ENCODE results near the gene C12orf42. TPM values are rescaled to one million over a fixed set of nuclear protein-coding genes. Genes with fewer than 3 reads are reported as not detected.

Gene C12orf42
- total RNA-seq, 1 donor from 2014 or later, result not detected

DNA sequence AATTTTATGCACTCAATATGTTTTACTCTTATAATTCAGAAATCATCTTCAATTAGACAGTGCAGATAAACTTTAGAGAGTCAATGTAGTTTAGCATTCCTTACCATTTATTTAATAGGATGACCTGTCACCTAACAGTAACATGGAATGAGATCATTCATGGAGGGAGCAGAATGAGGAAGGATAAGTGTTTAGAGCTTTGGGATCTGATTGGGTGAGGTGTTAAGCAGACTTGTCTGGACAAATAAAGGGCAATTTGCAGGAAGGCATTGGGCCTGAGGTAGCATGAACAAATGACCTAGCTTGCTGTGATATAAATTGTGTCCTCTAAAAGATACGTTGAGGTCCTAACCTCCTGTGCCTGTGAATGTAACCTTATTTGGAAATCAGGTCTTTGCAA, 187.4 kb downstream of the C12orf42 start:
- no peak for ATAC-seq
- intact Hi-C loops (cut with micrococcal nuclease), result no loop called here

DNA sequence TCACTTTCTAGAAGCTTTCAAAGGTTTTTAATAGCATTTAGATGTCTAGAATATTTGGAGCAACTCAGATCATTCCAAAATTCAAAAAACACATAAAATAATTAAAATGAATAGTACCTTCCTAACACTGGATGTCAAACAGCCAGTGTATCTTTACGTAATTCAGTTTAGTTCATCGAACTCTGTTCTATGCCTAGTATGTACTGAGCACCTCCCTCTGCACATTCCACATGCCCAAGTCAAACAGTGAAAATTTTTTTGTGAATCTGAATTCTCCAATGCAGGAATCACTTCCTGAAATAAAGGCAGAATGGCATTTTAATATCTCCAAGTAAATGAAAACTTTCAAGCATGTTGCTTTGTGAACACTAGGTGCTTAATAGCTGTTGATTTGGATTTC, 192.3 kb downstream of the C12orf42 start:
- ATAC-seq, result no peak

More for the DNA sequence above, 187.4 kb downstream of the C12orf42 start:
- DNase-seq, result no peak

DNA sequence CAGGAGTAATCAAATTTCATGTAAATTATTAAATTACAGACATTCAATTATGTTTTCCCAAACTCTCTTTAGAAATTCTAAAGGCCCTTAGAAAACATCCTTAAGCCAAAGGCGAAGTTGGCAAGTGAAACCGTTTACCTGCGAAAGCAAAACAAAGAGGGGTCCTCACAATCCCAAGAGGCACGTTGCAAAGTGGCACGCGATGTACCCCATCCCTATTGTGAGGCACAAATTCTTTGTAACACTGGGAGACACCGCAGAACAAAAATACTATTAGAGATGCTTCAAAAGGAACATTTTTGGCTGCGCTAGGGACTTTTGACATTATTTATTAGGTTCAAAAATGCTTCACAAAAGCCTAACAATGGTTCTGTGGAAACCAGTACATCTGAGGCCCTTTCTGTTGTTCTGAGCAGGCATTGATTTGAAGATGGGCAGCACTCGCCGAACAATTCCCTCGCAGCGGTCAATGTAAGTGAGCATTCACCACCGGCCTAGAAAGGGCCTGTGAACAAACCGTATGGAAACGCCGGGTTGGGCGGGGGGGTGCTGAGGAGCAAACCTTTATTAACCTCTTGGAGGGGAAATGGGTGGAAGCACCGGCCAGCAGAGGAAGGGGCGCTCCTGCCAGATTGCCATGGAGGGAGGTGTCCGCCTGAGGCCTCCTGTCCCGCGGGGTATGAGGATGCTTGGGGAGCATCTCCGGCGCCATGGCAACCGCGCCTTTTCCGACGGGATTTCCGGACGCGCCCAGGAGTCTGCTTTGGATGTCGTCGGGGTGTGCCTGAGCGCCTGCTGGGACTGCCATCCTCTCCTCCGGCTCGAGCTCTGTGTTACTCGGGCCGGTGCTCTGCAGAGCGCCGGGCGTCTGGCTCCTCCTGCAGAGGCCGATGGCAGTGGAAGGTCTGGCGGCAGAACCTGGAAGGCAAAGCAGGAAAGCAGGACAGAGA, 193.9 kb downstream of the C12orf42 start:
- intact Hi-C loops (cut with micrococcal nuclease), result no loop called here
- ATAC-seq (no peak), DNase-seq (peak; percentile 22)

More for the DNA sequence above, 192.3 kb downstream of the C12orf42 start:
- intact Hi-C loops (cut with micrococcal nuclease), result no loop called here
- DNase-seq, result no peak

- ATAC-seq, result no peak
- intact Hi-C loops (cut with micrococcal nuclease), result no loop called here
- DNase-seq, result no peak
Observed at GRCh38 chr12:103288016-103288415, 207.8 kb downstream of the C12orf42 start.

DNA sequence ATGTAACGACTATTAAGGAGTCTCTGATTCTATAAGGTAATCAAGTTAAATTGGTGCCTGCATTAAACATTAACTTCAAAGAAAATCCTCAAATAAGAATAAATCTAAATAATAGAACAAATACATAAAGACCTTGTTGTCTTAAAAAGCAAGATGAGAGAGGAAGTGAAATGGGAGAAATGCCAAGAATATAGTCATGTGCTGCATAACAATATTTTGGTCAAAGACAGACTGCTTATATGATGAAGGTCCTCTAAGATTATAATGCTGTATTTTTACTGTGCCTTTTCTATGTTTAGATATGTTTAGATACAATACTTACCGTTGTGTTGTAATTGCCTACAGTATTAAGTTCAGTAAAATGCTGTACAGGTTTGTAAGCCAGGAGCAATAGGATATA, 213.6 kb downstream of the C12orf42 start:
- intact Hi-C loops (cut with micrococcal nuclease), result no loop called here
- no peak for DNase-seq
- no peak for ATAC-seq

DNA sequence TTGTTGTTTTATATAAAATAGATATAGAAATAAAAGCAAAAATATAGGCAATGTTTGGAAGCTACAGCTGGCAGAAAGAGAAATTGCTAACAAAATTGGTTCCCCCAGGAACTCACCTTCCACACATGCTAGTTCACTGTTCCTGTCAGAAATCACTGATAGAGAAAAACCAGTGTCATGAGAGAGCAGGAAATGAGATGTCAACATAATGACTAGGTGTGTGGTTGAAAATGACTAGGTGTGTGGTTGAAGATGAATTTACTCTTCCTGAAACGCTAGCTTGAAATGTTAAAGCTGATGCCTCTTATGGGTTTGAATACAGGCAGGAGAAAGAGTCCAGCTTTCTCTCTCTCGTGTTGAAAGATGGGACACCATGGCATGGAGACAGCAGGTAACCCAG, 216.3 kb downstream of the C12orf42 start:
- DNase-seq (no peak), ATAC-seq (no peak)
- intact Hi-C loops (cut with micrococcal nuclease), result loop anchor here (5.0 kb wide), 1 partner anchor 132 kb away; no protein-coding TSS in a partner anchor

- ATAC-seq, result no peak
- intact Hi-C loops (cut with micrococcal nuclease), result loop anchor here (5.0 kb wide), 1 partner anchor 131 kb away; no protein-coding TSS in a partner anchor
- no peak for DNase-seq
Observed at GRCh38 chr12:103278329-103278728, 217.4 kb downstream of the C12orf42 start.

DNA sequence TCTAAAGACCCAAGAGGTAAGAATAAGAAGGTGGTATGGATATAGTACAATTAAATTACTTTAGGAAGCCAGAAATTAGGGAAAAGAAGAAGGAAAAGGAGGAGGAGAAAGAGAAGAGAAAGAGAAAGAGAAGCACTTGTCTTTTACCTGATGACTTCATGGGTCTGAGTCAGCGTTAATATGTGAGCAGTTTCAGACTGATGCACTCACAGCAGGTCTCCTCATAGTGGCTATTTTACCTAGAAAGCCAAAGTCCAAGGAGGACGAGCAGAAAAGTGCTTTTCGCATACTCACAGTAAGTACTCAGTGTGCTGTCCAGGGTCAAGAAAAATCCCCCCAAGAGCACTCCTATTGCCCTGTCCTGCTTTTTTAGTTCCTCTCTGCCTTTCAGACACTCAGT, 222.1 kb downstream of the C12orf42 start:
- DNase-seq (no peak), ATAC-seq (no peak)
- intact Hi-C loops (cut with micrococcal nuclease), result no loop called here

DNA sequence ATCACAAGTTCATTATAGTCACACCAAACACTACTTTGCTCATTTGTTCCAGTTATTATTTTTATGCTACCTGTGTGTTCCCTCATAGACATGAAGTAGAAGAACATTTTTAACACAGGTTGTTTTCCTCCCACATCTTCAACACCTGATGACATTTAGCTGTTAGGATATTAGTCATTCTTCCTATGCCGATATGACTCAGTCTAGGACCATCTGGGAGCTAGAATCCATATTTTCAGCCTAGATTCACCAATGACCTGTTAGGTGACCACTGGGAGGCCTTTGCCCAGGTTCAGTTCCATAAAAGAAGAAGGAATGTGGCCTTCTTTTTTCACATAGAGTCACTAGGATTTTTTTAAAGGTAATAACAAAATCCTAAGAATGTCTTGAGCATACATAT, 222.8 kb downstream of the C12orf42 start:
- ATAC-seq (no peak), DNase-seq (no peak)
- intact Hi-C loops (cut with micrococcal nuclease), result no loop called here

DNA sequence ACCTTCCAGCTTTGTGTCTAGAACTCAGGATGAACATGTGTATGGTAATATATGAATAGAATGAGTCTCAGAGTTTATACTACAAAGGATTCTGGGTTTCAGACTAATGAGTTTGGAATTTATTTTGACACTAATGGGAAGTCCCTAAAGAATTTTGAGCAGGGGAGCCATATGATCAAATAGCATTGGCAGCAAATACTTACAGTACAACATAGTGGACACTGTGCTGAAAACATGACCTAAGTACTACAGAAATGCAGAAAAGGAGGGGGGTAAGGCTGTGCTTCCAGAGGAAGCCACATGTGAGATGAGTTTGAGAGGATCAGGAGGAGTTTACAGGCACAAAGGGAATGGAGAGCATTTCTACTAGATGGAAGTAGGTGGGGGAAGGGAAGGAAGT, 225.8 kb downstream of the C12orf42 start:
- ATAC-seq (no peak), DNase-seq (no peak)
- intact Hi-C loops (cut with micrococcal nuclease), result no loop called here

DNA sequence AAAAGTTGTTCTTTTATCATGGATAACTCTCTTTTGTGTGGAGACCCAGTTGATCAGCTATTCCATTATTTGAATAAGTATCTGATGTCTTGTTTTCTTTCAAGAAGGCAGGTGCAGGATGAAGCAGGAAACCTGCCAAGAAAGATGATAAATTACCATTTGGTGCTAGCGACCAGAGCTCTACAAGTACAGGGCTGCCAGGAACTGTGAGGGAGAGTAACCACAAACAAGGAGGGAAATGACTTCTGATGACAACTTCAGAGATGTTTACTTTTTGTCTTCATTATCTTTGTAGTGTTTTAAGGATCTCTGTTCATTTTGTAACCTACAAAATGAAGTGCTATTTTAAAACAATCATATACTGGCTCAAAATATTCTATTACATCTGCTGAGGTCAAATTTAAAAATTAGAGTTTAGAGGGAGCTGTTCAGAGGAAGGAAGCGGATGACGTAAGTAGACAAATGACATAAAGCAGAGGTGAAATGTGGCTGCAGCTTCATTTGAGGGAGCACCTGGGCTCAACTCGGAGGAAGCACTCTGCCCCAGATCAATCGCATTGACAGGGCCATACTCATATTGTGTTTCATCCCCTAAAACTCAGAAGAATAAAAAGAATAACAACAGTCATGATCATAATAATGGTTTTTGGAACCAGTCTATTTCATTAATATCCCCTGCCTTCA, 226.8 kb downstream of the C12orf42 start:
- intact Hi-C loops (cut with micrococcal nuclease), result no loop called here
- no peak for DNase-seq
- no peak for ATAC-seq

GRCh38 chr12:103257763-103258162, 238.0 kb downstream of the C12orf42 start:
- DNase-seq (no peak), ATAC-seq (no peak)
- intact Hi-C loops (cut with micrococcal nuclease), result no loop called here

Other genes with a start within 250 kb of the C12orf42 start
- 0.25 TPM for gene STAB2, start 91.3 kb upstream of the C12orf42 start, total RNA-seq

Measured in left ventricle myocardium superior (tissue), 1 donor.